Esophagus mucosa (tissue), 1 donor: ENCODE measurements around the gene IQCC. TPM values are rescaled to one million over a fixed set of nuclear protein-coding genes. Genes with fewer than 3 reads are reported as not detected.
"Not testable (repeated sequence)": the region's sequence is repeated elsewhere in the genome, so short reads cannot be mapped to it uniquely, and the experiment has no call there.

Experiments used
- ATAC-seq: fragments of 200-7000 bp; cut with Tn5 transposase; one replicate; pipeline ENCODE4 v1.9.1; 2020
- total RNA-seq: library from RNA; stranded (reverse); gene quantifications from one replicate; pipeline ENCODE4 v1.2.4, GENCODE V29; 2023
- donor health status: DM: yes; HTN: yes; CAD: no.

IQCC gene
- total RNA-seq = 1.3 TPM

- peak; percentile 79 for ATAC-seq
Observed at GRCh38 chr1:32205401-32206370, at the start of gene IQCC. IQCC (plus strand) TSS chr1:32205671; CDS start chr1:32205682, 11 bp downstream.

- ATAC-seq = no peak
Observed at GRCh38 chr1:32159189-32159588, 46.3 kb upstream of the IQCC start.

- peak; percentile 61 for ATAC-seq
Observed at GRCh38 chr1:32163405-32163804, 42.1 kb upstream of the IQCC start.

- ATAC-seq = not testable (repeated sequence)
Observed at GRCh38 chr1:32165633-32166032, 39.8 kb upstream of the IQCC start.

GRCh38 chr1:32170991-32171390 lies 34.5 kb upstream of the IQCC start:
- ATAC-seq = no peak

- no peak for ATAC-seq
Observed at GRCh38 chr1:32172621-32173245, 32.7 kb upstream of the IQCC start.

GRCh38 chr1:32178380-32179192 lies 26.9 kb upstream of the IQCC start:
- no peak for ATAC-seq

GRCh38 chr1:32179193-32179442 lies 26.4 kb upstream of the IQCC start:
- ATAC-seq = no peak

- ATAC-seq = peak; percentile 93
Observed at GRCh38 chr1:32179443-32180185, 25.9 kb upstream of the IQCC start, which contains the start of gene TXLNA. TXLNA (plus strand) TSS chr1:32179675; CDS start chr1:32180346, 671 bp downstream.

- peak; percentile 37 for ATAC-seq
Observed at GRCh38 chr1:32180186-32181060, 25.0 kb upstream of the IQCC start.

GRCh38 chr1:32181065-32181464 lies 24.4 kb upstream of the IQCC start:
- ATAC-seq = no peak

GRCh38 chr1:32181563-32181962 lies 23.9 kb upstream of the IQCC start:
- no peak for ATAC-seq

GRCh38 chr1:32182060-32182459 lies 23.4 kb upstream of the IQCC start:
- ATAC-seq = no peak

- no peak for ATAC-seq
Observed at GRCh38 chr1:32184650-32185049, 20.8 kb upstream of the IQCC start.

GRCh38 chr1:32186077-32186476 lies 19.4 kb upstream of the IQCC start:
- no peak for ATAC-seq

GRCh38 chr1:32186491-32186890 lies 19.0 kb upstream of the IQCC start:
- ATAC-seq = no peak

- no peak for ATAC-seq
Observed at GRCh38 chr1:32187850-32188249, 17.6 kb upstream of the IQCC start.

- no peak for ATAC-seq
Observed at GRCh38 chr1:32192220-32192948, 13.1 kb upstream of the IQCC start.

GRCh38 chr1:32194984-32195383 lies 10.5 kb upstream of the IQCC start:
- ATAC-seq = no peak

- no peak for ATAC-seq
Observed at GRCh38 chr1:32195531-32195930, 9.9 kb upstream of the IQCC start.
